Erythroblast (primary cell): ENCODE data around the gene BLTP3B.

ENCODE experiments used
- GATA1 ChIP-seq: IDR thresholded peaks from 2 replicates; pipeline ENCODE4 v1.6.1; 2011; ENCODE audit warnings: low read depth, mild to moderate bottlenecking, control low read depth, low read length, moderate library complexity
- POLR2A ChIP-seq: IDR thresholded peaks from 2 replicates; pipeline ENCODE4 v1.6.1; 2011; ENCODE audit warnings: mild to moderate bottlenecking, low read length

GRCh38 chr12:100157427-100157821 lies 14.8 kb upstream of the BLTP3B start:
- no peak for TF ChIP-seq POLR2A
- TF ChIP-seq GATA1 = no peak
